ENCODE results near the gene LTBP2. TPM values are rescaled to one million over a fixed set of nuclear protein-coding genes. Genes with fewer than 3 reads are reported as not detected.

LTBP2 gene
- total RNA-seq, 1 experiment from 2014 or later = 1.5 TPM

DNA sequence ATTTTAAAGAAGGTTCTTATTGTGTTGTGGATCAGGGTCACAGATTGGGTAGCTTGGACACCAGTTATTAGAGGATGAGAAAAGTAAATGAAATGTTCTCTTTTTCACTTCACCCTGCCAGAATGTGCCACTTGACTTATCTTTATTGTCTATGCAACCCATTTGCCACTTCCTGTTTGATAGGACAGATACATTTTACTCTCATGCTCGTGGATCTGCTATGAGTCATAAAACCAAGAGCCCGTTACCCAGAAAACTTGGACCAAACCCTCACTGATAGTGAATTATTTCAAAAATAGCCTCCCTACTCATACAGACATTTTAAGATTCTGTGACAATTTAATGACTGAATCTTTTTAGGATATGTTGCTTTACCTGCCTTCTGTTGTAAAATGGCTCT, 116.7 kb downstream of the LTBP2 start:
- Histone ChIP-seq H3K79me2 (ENCODE audit: insufficient read depth, low read length) (peaks cover 9% of the 10 kb centered on the region), H3K36me3 (ENCODE audit: control insufficient read depth in 1 of 2, insufficient read depth in 2 of 2, low read length in 2 of 2) (no peaks in the 10 kb centered on the region), H3K9me3 (ENCODE audit: control insufficient read depth in 1 of 2, insufficient read depth in 1 of 2, low read depth in 1 of 2, low read length in 2 of 2) (no peaks in the 10 kb centered on the region), H3K9me2 (ENCODE audit: insufficient read depth) (no peaks in the 10 kb centered on the region), H3K9ac (ENCODE audit: low read length) (no peak overlapping the region), H3K27ac (ENCODE audit: low read depth, low read length) (no peak overlapping the region), H3K4me3 (replicated peaks in 1 of 2; ENCODE audit: low read depth in 1 of 2, low read length in 2 of 2) (no peak overlapping the region), H2AFZ (ENCODE audit: low read depth, low read length, poor library complexity, severe bottlenecking) (no peak overlapping the region), H3K27me3 (ENCODE audit: insufficient read depth, low read length) (no peaks in the 10 kb centered on the region), H3K4me1 (ENCODE audit: control insufficient read depth in 1 of 2, insufficient read depth in 2 of 2, low read length in 2 of 2) (peaks cover 23 to 33% of the 10 kb centered on the region in 2 experiments), H4K20me1 (ENCODE audit: insufficient read depth) (no peaks in the 10 kb centered on the region), H3K4me2 (ENCODE audit: low read length) (peak overlapping the region; percentile 96; the same call in 1 of the 2 replicates)
- TF ChIP-seq ZFX (IDR thresholded peaks at IDR 0.05) (no peak), YY1 (IDR thresholded peaks at IDR 0.05; ENCODE audit: extremely low read depth, insufficient replicate concordance, low read depth, low read length) (no peak), CBX3 (IDR thresholded peaks at IDR 0.05; ENCODE audit: low read depth) (no peak), SIN3A (IDR thresholded peaks at IDR 0.05; ENCODE audit: low read depth) (no peak), EZH2phosphoT487 (IDR thresholded peaks at IDR 0.05; ENCODE audit: borderline replicate concordance) (no peak), ELF1 (IDR thresholded peaks at IDR 0.05; ENCODE audit: borderline replicate concordance, low read depth) (no peak), POLR2AphosphoS5 (IDR thresholded peaks at IDR 0.05; ENCODE audit: low read depth, low read length) (no peak), JUND (IDR thresholded peaks at IDR 0.05) (no peak), POLR2A (IDR thresholded peaks at IDR 0.05; ENCODE audit: borderline replicate concordance, extremely low read depth, insufficient read depth, insufficient read length) (no peak)
- TF ChIP-seq, protein P1, sequence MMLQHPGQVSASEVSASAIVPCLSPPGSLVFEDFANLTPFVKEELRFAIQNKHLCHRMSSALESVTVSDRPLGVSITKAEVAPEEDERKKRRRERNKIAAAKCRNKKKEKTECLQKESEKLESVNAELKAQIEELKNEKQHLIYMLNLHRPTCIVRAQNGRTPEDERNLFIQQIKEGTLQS (IDR thresholded peaks at IDR 0.05) = no peak
- TF ChIP-seq, protein P2, sequence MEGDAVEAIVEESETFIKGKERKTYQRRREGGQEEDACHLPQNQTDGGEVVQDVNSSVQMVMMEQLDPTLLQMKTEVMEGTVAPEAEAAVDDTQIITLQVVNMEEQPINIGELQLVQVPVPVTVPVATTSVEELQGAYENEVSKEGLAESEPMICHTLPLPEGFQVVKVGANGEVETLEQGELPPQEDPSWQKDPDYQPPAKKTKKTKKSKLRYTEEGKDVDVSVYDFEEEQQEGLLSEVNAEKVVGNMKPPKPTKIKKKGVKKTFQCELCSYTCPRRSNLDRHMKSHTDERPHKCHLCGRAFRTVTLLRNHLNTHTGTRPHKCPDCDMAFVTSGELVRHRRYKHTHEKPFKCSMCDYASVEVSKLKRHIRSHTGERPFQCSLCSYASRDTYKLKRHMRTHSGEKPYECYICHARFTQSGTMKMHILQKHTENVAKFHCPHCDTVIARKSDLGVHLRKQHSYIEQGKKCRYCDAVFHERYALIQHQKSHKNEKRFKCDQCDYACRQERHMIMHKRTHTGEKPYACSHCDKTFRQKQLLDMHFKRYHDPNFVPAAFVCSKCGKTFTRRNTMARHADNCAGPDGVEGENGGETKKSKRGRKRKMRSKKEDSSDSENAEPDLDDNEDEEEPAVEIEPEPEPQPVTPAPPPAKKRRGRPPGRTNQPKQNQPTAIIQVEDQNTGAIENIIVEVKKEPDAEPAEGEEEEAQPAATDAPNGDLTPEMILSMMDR (IDR thresholded peaks at IDR 0.05 in 2 of 3, conservative IDR thresholded peaks at IDR 0.05 in 1 of 3; ENCODE audit: borderline replicate concordance in 1 of 3, insufficient read depth in 1 of 3, low read depth in 2 of 3, low read length in 2 of 3) = no peak
- TF ChIP-seq, protein P3, sequence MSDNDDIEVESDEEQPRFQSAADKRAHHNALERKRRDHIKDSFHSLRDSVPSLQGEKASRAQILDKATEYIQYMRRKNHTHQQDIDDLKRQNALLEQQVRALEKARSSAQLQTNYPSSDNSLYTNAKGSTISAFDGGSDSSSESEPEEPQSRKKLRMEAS (IDR thresholded peaks at IDR 0.05) = no peak
- TF ChIP-seq, protein P4, sequence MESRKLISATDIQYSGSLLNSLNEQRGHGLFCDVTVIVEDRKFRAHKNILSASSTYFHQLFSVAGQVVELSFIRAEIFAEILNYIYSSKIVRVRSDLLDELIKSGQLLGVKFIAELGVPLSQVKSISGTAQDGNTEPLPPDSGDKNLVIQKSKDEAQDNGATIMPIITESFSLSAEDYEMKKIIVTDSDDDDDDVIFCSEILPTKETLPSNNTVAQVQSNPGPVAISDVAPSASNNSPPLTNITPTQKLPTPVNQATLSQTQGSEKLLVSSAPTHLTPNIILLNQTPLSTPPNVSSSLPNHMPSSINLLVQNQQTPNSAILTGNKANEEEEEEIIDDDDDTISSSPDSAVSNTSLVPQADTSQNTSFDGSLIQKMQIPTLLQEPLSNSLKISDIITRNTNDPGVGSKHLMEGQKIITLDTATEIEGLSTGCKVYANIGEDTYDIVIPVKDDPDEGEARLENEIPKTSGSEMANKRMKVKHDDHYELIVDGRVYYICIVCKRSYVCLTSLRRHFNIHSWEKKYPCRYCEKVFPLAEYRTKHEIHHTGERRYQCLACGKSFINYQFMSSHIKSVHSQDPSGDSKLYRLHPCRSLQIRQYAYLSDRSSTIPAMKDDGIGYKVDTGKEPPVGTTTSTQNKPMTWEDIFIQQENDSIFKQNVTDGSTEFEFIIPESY (IDR thresholded peaks at IDR 0.05; ENCODE audit: extremely low read depth, insufficient replicate concordance, low read length) = no peak
- RAD21 ChIA-PET (ENCODE audit: low non-redundant PET in 1 of 2, low total read pairs in 2 of 2, uncharacterized antibody in 2 of 2, unreplicated experiment in 2 of 2) = no interaction called here
- POLR2A ChIA-PET = no interaction called here
- ATAC-seq (no peak), DNase-seq (ENCODE audit: low read depth, low spot score) (no peak)
- CTCF ChIA-PET = interaction anchor here (0.6 kb wide), 1 partner anchor 10 kb away, joined by 3 read pairs; no protein-coding TSS in a partner anchor
- no TSS peak for BruUV-seq (replicated peaks)
- intact Hi-C loops (cut with micrococcal nuclease) = no loop called here
